Esophagus mucosa (tissue), 1 donor: Measurements from ENCODE around the gene IRX2. TPM values are rescaled to one million over a fixed set of nuclear protein-coding genes. Genes with fewer than 3 reads are reported as not detected.

Source experiments
- ATAC-seq: fragments of 200-7000 bp; cut with Tn5 transposase; one replicate; pipeline ENCODE4 v1.9.1; 2020
- total RNA-seq: library from RNA; stranded (reverse); gene quantifications from one replicate; pipeline ENCODE4 v1.2.4, GENCODE V29; 2023
- donor health status: DM: yes; HTN: yes; CAD: no.

Gene IRX2
- total RNA-seq, 1 donor from 2014 or later: 3.1 TPM

DNA sequence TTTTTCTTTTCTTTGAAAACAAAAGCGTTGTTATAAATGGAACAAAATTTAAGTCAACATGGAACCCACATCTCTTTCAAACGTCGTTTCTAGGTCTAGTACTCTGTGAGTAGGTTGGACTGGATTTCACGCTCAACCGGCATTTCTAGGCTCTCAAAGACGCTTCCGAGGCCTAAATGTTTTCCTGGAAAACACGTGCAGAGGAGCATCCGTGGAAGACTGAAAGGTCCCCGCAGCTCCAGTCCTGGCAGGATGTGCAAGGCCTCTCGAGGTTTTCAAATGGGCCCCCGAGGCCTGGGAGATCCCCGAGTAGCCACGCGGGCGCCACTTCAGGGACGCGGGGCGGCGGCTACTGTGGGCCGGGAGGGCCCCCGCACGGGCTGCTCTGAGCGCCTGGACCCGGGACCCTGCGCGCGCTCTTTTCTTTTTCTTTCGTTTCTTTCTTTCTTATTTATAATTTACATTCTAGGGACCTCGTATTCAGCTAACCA lies 4.2 kb upstream of the IRX2 start:
- no peak for ATAC-seq

DNA sequence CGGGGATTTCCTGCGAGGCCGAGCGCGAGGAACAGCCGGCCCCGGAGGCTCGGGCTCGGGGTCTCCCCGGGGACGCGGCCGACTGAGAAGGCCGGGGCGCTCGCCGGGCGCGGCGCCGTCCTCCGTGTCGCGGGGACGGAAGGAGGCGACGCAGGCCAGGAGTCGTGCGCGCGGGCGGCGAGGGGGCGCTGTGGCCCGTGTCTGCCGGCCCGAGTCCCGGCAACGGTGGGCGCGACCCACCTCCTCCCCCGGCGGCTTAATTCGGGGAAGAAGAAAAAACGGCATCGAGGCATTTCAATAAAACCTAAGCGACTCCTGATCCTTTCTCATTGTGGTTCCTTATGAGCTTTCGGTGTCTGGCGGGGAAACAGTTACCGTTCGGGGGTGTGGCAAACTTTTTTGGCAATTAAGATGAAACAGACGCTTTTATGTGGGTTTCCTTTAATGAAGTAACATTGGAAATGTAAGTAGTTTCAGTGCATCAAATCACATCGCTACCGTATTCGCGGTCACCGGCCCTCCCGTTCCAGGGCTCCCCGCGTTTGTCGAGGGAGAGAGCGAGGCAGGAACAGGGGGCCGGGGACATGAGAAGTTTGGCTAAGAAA lies 3.7 kb upstream of the IRX2 start:
- no peak for ATAC-seq

DNA sequence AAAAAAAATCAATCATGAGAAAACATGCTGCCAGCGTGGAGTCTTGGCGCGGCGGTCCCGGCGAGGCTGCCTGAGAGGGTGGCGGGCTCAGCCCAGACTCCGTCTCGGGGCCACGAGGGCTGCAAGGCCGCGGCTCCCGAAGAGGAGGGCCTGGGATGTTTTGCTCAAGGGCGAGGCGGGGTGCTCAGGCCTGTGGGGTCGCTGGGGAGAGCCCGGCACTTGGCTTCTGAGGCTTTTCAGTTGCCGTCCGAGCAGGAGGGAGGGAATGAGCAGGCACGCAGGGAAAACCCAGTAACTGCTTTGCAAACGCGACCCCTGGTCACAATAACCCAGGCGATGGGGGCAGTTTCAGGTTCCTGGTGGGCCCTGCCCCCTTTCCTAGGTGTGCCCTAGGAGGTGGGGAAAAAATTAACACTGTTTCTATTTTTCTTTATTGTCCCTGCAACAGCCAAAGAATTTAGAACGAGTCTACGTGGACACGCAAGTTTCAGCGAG lies 3.2 kb upstream of the IRX2 start:
- no peak for ATAC-seq

DNA sequence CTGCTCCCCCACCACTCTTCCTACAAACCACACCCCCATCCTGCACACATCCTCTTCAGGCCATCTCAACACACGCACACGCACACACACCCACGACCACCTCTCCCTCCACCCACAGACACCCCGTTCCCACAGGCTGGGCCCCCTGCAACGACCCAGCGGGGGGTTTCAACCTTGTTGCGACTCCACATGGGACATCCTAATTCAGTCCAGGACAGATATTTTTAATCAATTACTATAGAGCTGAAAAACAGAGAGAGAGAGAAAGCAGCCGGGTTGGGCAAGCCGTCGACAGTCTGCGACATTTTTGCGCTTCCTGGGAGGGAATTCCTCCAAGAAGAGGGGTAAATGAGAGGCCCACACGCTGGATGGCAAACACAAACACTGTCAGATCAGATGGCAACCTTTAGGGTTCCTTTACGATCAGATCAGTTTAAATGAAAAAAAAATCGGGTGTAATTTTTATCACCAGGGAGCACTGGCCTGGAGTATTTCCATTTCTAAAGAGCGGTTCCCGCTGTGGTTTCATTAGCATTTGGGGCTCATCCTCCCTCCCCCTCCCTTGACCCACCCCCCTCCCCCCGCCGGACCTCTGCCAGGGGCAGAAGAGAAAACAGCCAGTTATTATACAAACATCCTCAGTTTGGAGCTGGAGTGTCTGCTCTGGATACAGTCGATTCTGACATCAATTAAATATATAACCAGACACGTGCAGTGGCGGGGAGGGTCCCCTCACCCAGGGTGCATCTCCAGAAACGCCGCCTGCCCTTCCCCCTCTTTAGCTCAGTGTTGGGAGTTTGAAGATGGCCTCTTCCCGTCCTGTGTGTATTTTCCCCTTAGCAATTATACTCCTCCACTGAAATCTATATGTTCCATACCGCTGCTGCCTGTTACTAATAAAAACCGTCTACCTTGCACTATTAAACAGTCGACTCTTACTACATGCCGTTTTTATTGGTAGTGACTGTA lies 2.3 kb upstream of the IRX2 start:
- no peak for ATAC-seq

DNA sequence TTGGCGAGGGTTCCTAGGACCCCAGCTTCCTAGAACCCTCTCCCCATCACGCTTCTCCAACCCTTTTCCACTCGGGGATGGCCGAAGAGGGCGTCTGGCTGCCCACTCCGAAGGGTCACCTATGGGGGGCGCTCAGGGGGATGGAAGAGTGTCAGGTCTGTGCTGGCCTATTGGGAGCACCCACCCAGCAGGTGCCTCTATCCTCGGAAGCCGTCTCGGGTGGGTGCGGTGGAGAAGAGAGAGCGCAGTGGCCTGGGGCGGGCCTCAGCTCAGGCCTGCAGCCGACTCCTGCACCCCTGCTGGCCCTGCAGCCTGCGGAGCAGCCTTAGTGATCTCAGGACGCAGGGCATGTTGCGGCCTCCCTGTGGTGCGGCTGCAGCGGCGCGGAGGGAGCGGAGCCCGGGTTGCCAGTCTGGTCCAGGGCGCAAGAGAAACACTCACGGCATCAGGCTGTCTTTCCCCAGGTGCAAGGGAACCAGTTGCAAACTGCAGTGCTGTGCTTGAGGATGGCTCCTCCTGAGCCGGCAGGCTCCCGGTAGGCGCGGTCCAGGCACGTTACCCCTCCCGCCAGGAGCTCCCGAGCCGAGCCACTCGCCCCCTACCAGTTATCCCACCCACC lies 1.5 kb upstream of the IRX2 start:
- no peak for ATAC-seq

DNA sequence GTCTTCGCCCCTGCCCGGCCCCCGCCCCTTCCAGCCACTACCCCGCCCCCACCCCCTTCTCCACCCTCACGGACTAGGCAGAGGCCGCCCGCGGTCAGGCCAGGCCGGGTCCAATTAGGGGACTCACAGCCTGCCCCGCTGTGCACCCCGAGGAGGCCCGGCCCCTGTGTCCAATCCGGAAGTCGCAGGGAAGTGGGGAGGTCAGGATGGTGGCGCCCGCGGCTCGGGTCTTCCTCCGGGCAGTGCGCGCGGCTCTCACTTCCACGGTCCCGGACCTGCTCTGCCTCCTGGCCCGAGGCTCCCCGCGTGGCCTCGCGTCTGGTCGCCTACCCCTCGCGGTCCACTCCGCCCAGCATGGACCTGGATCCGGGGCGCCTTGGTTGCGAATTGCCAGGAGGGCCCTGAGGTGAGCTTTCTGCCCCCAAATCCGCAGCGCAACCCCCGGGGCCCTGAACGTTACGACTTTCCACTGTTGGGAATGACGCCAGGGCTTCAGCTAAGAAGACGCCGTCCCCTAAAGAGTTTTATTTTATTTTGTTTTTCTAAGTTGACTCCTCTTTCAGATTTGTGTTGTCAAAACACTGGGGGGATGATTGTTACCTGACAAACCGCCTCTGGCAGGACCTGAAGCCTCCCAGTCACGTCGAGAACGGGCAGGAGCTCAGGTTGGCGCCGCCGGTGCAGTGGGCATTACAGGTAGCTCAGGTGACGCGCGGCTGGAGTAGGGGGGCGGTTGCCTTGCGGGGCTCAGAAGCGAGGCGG lies 763 bp upstream of the IRX2 start:
- peak; percentile 45 for ATAC-seq

DNA sequence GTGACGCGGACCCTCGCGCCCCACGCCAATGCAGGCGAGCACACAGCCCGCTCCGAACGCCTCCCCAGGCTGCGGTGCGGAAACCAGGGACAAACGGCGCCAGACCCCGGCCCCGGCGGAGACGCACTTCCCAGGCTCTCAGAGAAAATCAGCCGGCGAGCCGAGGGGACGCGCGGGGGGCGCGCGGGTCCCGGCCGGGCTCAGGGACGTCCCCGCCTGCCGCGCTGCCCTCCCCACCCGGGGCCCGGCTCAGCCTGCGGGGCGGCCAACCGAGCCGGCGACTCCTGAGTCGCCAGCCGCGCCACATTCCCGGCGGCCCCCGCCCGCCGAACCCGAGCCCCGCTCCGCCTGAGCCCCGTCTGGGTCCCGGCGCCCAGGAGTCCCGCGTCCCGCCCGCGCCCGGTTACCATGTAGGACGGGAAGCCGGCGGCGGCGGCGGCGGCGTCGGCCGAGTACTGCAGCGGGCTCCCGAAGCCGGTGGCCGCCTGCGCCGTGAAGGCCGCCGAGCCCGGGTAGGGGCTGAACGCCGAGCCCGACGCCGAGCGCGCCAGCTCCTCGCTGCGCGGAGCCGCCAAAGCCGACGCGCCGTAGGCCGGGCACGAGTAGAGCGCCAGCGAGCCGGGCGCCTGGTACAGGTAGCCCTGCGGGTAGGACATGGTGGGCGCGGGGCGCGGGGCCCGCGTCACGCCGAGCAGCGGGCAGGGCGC lies 566 bp downstream of the IRX2 start:
- ATAC-seq: peak; percentile 48

DNA sequence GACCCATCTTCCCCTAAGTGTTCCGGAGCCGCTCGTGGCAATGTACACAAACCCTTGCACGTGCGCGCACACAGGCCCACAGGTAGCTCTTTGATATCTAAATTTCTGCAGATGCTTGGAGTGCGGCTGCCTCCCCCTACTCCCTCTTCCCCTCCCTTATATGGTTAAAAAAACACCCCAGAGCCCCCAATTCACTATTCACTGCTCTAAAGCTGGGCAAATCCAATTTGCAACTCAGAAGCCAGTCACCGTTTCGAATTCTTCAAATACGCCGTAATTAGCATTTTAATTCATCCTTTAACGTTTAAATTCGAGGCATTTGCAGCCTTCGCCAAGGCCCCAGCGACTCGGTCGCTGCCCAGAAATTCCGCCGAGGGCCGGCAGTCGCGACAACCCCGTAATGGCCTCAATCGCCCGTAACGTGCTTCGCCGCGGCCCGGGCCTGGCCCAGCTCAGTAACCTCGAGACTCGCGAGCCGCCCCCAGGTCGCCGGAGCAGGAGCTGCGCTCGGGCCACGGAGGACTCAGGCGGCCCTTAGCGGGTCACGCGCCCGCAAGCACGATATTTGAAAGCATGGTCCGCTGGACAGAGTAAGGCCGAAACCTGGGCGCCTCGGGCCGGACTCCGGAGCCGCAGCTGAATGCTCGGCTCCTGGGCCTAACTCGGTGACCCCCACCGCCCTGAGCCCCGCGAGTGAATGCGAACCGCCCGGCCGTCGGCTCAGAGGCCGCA lies 1.3 kb downstream of the IRX2 start:
- ATAC-seq: no peak

DNA sequence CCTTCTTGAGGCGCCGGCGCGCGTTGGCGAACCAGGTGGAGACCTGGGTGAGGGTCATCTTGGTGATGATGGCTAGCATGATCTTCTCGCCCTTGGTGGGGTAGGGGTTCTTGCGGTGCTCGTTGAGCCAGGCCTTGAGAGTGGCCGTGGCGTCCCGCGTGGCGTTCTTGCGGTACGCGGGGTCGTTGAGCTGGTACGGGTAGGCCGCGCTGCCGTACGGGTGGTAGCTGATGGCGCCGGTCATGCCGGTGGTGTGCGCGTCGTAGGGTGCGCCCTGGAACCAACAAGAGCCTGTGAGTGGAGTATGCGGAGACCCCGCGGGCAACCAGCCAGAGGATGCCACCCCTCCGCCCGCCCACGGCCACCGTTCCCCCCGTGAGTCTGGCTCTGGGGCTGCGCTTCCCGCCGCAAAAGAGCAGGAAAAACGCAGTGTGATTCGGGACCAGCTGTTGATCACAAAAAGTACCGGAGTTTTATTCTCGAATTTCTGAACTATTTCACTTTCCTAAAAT lies 1.9 kb downstream of the IRX2 start:
- no peak for ATAC-seq

DNA sequence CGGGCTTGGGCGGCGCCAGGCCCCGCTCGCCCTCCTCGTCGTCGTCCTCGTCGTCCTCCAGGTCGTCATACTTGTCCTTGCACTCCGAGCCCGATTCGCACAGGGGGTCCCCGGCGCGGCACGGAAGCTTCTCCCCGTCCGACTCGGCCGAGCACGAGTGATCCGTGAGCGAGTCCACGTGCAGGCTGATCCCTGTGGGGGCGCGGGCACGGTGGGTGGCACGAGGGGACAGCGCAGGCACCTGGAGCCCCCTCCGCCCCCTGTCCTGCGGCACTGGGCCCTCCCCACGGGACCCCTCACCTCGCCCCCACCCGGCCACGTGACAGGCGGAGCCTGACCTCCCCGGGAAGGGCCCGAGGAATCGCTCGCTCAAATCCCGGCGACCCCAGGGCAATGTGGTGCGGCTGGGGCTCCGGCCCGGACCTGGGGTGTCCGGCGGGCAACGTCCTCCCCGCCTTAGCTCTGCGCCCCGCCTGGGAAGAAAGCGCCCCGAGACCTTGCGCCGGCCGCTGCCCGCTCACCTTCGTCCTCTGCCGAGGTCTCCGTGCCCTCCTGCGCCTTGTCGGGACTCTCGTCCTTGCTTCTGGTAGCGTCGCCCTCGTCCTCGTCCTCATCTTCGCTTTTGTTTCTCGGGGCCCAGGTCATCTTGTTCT lies 2.5 kb downstream of the IRX2 start:
- no peak for ATAC-seq

DNA sequence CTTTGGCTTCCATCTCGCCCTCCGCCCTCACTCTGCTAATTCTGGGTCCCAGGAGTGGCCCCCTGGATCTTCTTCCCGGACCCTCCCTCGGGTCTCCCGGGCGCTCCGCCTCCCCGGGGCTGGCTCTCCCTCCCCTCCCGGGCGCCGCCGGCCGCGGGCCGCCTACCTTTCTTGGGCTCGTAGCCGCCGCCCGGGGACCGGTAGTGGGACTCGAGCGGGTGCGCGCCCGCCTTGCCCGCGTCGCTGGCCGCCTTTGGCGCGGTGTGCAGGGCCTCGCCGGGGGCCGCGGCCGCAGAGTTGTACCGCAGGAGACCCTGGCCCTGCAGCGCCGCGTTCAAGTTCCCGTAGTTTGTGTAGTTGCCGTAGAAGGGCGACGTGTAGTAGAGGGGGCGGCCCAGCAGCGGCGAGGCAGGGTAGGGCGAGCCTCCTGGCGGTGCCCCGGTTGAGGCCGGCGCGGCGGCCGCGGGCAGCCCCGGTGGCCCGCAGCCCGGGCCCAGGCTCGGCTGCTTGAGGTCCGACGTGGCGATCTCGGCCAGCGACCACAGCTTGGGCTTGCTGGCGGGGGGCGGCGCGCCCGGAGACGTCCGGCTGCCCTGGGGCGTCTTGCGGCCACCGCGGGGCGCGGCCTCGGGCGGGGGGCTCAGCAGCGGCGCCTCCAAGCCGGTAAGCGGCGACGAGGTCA lies 3.2 kb downstream of the IRX2 start:
- no peak for ATAC-seq

DNA sequence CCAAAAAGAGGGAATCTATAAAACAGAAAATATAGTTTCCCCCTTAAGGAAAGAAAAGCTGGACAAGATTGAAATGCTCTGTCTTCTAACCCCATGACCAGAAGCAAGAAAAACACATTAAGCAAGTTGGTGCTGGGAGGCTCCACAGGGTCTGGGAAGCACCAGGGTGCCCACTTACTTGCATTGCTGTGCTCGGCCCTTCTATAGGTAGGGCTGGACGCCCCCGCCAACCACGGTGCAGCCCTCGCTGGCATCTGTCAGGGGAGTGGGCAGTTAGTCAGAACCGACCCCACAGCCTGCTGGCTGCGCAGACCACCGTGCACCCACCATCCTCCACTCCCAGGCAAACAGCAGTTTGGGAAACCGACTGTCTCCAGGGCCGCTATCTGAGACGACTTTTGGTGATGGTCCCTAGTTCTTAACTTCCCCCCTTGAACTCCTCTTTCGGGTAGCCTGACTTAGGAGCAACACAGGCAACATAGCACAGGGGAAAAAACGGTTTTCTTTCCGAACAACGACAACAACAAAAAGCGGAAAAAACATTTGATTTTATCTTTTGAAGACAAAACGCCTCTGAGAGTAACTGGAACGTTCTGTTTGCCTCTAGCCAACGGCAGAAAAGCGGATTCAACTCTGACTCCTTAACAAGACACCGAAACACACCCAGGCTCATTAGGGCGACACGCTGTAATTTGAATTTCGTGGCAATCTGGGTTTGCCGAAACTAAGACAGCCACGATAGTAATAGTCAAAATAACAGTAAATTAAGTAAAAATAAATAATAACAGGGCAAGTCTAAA lies 3.9 kb downstream of the IRX2 start:
- no peak for ATAC-seq

DNA sequence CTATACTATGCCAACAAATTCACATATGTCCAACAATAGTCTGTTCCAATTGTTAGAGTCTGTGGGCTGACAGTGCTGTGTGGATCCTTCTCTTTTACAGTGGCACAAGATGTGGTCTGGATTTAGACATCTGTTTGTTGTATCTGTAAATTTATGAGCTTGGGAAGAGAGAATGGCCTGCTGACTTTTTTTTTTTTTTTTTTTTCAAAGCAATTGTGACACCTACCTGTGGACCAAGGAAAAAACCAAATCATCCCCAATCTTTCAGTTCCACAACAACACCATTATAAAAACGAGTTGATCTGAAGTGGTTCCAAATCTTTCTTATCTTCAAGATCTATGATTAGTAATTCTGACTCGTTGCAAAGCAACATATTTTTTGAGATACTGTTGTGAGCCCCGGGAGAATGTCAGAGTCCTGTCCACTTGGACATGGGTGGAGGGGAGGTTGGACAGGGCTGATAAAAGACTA lies 4.9 kb downstream of the IRX2 start:
- no peak for ATAC-seq

DNA sequence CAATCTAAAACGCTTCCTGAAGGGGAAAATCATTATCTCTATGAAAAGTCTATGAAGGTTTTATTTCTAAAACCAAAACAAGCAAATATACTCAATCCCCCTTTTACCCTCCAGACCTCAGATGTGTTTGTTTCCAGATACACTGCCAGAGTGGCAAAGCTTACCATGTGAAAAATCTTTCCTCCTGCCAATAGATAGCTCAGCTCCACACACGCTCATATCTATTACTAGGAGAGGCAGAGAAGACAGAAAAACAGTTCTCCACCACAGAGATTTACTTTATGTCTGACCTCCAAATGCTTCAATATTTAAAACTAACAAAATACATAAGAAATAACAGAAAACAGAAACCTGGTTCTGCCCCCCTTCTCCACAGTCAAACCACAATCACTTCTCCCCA lies 7.0 kb downstream of the IRX2 start:
- no peak for ATAC-seq

DNA sequence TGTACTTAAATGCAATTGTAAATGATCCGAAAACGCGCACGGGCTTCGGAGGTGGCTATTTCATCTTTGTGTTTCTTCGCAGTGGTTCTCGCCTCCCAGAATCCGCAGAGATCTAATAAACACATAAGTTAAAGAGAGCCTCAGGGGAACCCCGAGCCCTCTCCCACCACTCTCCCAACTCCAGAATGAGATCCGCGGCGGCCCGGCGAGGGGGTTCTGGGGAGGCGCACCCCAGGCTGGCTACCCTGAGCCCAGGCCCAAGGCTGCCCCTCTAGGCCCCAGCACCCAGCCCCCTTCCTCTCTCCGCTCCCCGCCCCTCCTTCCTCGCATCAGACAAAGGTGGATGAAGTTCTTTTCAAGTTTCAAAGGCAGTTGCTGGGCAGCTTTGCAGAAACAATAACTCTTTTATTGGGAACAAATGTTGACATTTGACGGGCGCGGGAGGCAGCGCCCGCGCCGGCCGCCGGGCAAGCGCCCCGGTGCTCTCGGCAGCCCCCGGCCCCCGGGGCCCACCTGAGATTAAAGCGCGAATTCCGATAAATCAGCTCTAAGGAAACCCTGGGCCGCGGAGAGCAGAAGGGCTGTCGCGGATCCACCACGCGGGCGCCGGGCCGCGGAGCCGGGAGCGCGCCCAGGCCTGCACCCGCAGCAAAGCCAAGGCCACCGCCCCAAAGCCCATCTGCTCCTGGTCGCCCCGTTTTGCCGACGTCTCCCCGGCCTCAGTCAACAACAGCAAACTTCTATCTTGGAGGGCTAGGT lies 8.4 kb downstream of the IRX2 start:
- no peak for ATAC-seq

DNA sequence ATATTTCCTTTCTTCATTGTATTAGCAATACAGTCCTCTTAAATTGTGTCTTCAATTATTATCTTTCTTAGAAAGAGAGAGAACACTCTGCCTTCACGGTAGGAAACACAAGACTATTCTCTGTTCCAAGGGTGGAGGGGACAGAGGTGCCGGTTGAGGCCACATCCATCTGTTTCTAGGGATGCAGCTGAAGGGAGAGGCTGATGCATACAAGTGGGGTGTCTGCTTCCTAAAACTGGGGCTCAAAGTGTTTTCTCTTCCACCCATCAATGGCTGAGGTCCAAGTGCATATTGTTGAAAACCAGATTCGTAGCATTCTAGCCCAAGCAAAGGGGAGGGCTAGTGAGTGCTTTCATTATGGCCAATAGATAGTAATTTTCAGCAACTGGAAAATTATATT lies 9.5 kb downstream of the IRX2 start:
- ATAC-seq: no peak

DNA sequence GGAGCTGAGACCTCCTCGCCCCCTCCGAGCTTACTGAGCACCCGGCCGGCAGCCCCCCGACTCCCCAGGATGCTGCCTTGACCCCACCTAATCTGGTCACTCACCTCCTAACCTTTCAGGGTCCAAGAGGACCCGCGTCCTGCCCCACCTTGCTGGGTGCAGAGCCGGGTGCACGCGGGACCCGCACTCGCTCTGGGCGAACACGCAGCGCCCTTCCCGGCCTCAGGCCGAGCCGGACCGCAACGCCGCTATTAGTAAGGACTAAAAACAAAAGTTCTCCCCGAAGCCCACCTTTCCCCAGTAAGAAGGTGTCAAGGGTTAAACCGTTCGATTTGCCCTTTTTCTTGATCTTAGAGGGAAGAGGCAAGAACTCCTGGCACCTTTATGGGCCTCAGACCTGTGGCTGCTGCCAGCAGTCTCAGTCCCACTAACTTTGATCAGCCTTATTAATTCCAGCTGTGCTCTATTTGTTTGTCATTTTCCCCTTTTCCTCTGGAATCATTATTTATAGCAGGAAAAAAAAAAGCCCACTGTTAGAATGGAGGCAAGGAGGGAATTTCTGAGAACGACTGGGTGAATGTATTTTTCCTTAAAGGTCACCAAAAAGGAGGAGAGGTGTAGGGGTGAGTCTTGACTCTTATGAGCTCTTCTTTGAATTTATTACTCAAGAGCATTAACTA lies 10.5 kb downstream of the IRX2 start:
- no peak for ATAC-seq
